ENCODE measurements around the gene PIGK.
"Not testable (repeated sequence)": the region's sequence is repeated elsewhere in the genome, so short reads cannot be mapped to it uniquely, and the experiment has no call there.

Gene PIGK

DNA sequence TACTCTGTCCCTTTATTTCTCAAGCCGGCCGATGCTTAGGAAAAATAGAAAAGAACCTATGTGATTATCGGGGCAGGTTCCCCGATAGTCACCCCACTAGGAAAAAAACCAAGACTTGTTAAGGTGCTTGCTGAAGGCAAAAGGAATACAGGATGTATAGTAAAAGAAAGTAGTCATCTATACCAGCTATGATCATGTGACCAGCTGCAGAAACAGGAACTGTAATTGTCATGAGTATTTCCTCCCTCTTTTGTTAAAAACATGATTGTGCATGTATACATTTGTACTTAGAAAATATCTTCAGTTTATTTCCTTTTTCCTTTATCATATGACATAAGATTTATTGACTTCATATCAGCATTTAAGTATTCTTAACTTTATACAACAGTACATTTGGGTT is 30.5 kb downstream of the PIGK start:
- DNase-seq: peak; percentile 6 to 43

DNA sequence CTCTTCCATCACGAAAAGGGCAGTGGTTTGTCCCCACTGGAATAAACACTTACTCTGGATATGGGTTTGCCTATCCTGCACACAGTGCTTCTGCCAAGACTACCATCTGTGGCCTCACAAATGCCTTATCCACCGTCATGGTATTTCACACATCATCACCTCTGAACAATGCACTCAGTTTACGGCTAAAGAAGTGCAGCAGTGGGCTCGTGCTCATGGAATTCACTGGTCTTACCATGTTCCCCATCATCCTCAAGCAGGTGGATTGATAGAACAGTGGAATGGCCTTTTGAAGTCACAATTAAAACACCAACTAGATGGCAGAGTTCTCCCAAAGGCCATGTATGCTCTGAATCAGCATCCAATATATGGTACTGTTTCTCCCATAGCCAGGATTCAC is 32.3 kb downstream of the PIGK start:
- DNase-seq: not testable (repeated sequence)

DNA sequence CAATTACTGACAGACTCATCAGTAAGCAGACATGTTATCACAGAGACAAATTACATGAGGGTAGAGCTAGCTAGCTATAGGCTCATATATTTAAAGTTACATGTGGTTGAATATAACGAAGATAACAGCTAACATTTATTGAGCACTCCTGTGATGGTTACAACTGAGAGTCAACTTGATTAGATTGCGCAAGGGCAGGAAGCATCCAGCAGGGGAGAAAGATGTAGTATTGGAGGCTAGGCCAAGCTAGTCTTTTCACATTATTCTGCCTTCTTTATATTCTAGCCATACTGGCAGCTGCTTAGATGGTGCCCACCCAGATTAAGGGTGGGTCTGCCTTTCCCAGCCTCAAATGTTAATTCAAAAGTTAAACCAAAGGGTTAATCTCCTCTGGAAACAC is 37.1 kb downstream of the PIGK start:
- no peak for DNase-seq

DNA sequence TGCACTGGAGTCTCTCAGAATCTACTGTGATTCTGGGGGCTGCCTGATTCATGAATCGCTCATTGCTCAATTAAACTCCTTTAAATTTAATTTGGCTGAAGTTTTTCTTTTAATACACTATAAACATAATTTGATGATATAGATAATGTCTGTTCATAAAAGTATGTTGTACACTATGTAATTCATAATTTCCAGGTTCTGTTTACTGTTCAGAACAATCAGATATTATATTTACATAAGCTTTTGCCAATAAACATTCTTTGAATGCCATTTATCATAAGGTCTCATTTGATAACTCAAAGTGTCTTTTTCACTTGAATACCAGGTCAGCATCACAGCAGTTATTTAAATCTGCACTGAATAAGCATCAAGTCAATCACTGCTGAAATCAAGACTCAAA is 39.6 kb downstream of the PIGK start:
- DNase-seq: no peak

DNA sequence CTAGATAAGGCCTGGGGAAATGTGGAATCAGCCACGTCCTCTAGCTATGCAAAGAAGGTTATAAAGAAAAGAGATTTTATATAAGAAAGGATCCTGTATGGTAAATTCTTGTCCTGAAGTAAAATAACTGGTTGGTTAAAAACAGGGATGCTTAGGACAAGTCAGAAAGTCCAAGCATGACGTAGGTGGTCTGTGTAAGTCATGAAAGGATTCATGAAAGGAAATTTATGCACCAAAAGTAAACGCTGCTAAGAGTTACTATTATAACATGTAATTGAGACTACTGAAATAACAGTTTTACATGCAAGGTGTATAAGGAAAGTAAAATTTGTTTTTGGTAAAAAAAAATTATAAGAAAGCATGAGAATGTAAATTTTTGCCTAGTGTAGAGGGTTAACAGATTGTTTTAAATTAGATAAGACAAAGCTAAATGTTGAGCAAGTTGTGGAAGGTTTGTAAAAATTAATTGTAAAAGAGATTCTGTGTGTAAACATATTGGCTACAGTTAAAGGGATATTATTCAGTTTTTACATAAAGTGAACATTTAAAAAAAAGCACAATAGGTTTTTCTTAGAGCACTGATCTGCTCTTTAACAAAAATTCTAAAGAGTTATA is 43.9 kb downstream of the PIGK start:
- no peak for DNase-seq

DNA sequence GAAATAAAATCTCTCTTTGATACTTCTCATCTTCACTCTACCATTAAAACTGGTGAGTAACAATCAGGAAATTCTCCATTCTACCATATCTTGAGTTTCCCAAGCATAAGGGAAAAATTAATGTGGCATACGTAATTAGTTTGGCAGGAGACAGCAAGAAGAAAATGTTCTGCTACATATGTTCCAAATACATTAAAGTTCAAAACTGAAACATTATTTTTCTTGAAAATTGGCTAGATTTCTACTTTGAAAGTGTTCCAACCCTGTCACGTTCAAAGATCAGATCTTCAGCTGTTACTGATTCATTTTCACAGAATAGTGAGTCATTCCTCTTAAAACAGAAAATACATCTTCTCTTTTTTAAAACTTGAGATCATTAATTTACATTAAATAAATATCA is 48.5 kb downstream of the PIGK start:
- no peak for DNase-seq

DNA sequence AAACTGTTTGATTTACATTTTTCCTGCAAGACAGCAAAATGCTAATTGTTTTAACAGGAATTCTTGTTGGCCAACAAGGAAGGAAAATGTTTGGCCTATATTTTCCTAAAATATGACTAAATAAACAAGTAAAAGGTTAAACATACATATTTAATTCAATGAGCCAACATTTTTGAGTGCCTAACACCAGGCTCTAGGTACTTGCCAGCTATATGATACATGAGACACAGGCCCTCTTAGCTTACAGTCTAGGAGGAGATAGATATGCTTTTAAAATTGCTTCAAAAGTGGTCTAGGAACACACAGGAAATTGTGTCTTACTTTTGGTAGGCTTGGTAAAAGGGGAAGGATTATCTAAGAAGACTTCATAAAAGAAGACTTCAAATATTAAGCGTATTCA is 50.9 kb downstream of the PIGK start:
- DNase-seq: peak; percentile 6

DNA sequence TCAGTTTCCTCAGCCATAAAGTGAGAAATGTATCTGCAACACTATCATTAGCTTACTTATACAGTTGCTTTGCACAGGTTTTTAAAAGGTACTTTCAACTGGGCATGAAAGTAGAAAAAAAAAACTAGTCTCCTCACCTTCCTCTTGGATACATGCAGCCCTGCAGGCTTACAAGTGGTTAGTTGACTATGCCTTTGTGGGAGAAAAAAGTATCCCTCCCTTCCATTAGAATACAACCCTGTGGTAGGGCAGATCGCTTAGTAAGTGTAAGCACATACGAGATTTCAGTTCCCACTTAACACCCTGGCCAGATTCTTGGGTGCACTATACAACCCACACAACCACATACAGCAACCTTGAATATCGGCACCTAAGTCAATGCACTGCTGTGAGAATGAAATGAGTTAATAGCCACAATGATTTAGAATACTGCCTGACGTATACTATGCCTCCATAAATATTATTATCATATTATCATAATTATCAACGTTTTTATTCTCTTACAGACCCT is 54.7 kb downstream of the PIGK start:
- no peak for DNase-seq

DNA sequence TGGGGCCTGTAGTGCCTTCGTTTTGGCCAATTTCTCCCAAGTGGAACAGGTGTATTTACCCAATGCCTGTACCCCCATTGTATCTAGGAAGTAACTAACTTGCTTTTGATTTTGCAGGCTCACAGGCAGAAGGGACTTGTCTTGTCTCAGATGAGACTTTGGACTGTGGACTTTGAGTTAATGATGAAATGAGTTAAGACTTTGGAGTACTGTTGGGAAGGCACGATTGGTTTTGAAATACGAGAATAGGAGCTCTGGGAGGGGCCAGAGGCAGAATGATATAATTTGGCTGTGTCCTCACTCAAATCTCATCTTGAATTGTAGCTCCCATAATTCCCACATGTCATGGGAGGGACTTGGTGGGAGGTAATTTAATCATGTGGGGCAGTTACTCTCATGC is 59.5 kb downstream of the PIGK start:
- not testable (repeated sequence) for DNase-seq

DNA sequence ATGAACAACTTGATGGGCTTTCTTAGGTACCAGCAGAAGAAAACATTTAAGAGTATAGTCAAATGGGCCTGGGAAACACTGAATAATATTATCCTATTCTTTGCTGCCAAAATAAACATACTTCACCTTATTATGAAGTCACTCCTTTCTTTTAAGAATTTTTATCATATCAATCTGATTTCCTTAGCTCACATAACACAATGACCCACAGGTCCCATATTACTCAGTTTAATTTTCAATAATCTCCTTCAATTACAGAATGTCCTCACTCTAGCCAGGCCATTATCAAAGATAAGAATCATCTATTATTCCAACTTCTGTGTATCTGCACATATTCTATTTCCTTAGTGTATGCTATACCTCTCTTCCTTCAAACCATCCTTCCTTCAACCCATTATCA is 63.0 kb downstream of the PIGK start:
- DNase-seq: no peak

DNA sequence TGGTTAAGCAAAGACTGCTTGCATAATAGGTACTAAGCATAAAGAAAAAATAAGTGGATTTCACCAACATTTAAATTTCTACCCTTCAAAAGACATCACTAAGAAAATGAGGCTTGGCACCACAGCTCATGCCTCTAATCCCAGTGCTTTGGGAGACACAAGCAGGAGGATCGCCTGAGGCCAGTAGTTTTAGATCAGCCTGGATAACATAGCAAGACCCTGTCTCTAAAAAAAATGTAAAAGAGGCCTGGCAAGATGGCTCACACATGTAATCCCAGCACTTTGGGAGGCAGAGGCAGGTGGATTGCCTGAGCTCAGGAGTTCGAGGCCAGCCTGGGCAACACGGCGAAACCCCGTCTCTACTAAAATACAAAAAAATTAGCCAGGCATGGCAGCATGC is 73.0 kb downstream of the PIGK start:
- no peak for DNase-seq

DNA sequence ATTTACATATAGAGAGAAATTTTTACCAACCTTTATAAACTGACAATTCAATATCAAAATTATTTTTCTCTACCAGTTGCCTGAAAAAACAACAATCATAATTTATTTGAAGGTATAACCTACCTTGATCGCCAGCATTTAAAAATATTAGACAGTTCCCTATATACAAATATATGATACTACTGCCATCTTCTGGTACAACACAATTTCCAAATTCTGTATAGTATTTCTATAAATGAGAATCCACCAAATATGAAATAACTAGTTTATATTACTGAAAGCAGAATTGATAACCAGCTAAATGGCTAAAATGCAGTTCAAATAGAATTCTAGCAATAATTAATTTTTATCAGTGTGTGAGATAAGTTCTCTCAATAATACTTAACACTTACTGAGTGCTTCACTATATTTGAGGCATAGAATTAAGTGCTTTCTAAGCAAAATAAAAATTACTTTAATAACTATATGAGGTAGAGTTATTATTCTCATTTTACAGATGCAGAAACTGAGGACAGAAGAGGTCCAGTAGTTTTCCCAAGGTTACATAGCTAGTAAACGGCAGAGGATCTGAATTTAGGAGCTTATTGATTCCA is 75.6 kb downstream of the PIGK start:
- DNase-seq: peak; percentile 30 to 62

DNA sequence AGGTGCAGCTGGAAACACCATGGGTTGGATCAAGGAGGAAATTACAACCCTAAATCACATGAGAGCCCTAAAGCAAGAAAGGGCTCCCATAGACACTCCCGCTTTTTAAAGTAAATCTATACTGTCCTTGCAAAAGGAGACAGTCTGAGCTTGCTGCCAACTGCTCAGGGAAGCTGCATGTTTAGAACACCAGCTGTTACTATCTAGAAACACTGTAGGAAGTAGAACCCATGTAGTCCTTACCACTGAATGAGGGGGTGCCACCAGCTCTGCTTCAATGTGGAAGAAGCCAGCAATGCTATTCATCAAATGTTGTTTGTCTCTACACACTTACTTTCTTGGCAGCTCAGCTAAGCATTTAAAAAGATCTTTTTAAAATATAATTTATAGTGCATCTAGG is 79.8 kb downstream of the PIGK start:
- no peak for DNase-seq

DNA sequence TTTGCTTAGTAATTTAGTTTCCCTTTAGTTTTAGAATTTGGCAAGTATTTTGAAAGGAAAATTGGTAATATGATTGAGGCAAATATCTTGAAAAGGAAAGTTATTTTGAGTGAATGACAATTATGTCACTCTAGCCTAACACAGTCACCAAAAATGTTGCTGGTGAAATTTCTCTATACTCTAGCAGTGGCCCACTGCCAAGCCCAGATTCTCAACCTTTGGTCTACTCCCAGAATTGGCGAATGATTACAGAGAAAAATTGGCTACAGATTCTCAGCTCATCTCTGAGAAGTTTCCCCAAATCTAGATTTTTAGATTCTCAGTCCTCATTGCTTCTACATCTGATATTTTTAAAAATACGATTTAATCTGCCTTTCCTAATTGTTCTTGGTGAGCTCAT is 84.9 kb downstream of the PIGK start:
- no peak for DNase-seq

DNA sequence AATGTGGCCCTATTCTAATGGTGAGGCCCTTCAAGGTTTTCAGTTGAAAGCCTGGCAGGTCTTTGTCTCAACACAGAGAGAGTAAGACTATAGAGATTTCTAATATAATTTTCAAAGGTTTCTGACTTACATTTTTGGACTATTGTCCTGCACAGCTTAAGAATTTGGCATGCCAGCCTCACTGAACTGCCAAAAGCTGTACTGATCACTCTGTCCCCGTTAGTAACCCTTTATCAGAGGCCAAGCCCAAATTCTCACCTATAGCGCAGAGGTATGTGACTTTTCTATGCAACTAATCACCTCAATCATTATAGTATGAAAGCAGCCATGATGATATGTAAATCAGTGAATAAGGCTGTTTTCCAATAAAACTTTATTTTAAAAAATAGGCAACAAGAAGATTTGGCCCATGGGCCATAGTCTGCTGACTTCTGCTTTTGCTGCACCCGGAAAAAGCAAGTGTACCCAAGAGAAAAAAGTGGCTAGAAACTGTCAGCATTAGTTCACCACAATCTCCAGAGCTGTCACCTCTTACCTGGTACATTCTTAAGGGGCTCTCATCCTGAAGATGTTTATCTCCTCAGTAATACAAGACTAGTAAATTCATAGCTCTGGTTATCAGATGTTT is 85.4 kb downstream of the PIGK start:
- DNase-seq: no peak

DNA sequence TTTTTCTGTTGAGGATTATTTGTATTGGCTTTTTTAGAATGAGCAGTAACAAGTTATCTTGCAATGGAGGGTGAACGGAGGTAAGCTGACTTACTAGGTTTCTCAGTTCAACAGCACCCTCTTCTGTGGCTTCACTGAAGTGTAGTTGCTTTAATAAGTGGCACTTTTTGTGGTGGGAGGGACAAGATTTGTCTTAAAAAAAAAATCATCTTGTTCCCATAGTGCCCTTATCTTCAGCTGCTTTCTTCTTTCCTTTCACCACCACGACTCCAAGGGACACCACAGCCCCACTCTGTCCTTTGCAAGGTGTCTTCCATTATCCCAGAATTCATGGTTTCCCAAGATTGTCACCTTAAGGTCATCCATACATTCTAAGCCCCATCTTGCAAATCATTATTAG is 92.9 kb downstream of the PIGK start:
- DNase-seq: peak; percentile 83 to 84

DNA sequence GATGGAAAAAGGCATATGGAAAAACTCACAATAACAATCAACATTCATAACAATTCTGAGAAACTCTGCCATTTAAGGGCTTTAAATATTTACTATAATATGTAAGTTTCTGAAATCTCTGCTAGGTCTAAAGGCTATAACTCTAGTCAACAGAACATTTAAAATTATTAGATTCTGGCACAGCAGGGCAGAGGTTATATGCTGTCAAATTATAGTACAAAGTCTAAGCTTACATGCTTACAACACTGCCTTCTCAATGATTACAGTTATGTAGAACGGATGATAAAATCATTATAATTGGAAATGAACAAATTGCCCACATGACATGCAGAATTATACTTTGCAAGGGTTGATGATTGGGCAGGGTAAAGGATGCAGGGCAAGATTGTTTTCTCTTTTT is 97.7 kb downstream of the PIGK start:
- DNase-seq: no peak

DNA sequence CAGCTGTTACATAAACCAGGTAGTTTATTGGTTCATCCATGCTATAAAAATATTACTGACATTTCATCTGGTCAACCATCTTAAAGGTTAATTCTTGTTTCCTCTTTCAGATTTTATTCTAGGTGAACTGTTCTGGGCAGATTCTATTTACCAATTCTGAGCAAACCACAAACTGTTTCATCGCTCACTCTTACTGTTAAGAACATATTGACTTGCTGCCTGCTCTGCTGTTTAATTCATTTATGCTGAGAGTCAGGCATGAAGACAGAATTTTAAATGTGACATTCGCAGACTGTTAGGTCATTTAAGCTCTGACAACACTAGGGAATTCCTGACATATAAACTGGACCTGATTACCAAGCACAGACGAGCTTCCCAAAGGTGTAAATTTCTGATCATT is 98.3 kb downstream of the PIGK start:
- no peak for DNase-seq

DNA sequence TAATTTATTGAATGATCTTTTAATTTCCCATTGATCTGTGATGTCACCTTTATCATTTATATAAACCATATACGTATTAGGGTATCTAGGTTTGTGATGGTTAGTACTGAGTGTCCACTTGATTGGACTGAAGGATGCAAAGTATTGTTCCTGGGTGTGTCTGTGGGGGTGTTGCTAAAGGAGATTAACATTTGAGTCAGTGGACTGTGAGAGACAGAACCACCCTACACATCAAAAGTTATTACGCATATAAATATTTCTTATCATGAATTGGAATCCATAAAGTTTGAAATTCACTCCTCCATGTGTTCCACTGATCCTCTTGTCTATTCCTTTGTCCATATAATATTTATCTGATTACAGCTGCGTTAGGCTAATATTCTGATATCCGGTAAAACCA is 100.5 kb downstream of the PIGK start:
- DNase-seq: no peak

DNA sequence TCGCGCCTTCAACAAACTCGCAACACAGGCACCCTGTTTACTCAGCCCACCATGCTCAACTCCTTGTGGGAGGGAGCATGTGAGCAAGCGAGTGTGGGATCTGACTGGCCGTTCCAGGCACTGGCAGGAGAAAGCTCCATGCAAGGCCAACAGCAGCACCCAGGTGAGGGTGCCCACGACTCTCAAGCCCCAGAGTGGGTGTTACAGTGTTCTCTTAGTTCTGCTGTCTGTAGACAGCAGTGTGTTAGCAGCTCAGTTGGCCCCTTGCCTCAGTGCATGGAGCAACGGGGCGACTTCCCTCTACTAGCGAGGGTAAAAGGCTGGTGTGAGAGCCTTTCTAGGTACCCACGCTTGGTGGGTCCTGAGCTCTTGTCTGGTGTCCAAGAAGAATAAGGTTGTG is 114.6 kb downstream of the PIGK start:
- no peak for DNase-seq

DNA sequence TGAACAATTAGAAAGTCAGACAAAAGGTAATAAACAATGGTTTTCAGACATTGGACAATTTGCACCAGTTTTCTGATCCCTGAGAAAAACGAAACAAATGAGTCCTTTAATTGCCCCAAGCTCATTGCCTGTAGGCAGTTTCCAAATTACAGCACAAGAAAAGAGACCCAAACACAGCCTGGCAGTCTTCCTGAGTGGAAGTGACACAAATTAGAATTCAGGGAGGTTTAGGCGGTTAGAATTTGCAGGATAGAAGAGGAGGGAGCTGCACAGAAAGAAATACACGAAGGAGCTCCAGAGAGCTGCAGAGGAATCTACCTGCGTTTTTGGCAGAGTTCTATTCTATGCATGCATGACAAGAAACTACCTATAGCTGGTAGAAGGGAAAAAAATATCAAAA is 115.7 kb downstream of the PIGK start:
- no peak for DNase-seq

DNA sequence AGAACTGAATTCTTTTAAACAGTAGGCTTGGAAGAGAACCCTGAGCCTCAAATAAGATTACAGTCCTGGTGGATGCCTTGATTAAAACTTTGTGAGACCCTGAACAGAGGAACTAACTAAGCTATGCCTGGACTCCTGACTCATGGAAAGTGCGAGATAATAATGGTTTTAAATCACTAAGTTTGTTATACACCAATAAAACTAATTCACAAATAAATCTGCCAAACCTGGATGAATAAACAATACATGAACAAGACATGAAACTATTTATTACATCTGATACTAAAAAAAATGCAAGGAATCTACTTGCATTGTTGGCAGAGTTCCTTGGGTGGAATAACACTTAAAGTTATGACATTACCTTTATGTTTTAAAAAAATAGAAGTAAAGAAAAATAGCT is 118.4 kb downstream of the PIGK start:
- no peak for DNase-seq

DNA sequence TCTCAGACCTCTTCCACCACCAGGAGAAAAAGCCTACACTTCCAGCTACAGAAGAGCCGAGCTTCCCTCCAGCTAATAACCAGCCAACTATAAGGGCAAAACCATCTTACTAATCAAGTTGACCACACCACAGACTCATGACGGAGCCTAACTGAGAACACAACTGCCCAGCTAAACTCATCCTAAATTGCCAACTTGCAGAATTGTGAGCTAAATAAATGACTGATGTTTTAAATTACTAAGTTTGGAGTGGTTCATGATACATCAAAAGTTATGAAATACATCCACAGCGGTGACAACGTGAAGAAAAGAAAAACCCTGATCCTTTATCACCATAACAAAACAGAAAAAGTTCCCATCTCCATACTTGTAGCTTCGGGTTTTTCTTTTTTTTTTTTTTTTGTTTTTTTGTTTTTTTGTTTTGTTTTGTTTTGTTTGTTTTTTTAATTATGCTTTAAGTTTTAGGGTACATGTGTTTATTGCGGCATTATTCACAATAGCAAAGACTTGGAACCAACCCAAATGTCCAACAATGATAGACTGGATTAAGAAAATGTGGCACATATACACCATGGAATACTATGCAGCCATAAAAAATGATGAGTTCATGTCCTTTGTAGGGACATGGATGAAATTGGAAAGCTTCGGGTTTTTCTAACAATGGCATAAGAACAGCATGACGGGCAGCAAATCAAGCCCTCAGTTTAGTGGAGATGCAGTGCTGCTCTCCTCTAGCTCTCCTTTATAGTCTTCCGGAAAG is 122.6 kb downstream of the PIGK start:
- no peak for DNase-seq

DNA sequence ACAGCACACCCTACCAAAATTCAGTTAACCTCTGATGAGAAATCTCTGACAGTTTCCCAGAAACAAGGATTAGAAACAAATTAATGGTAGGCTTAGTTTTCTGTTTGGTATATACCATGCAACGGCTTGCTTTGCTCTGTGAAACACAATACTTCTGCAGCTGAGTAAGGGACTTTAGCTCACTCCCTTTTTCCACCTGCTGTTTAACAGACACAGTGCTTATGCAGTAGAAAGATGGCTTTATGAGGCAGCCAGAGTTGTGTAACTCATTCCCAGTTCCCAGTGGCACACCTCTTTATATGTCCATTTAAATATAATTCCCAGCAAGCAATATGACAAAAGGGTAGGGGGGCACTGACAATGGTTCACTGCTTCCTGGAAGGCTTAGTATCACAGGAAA is 124.0 kb downstream of the PIGK start:
- DNase-seq: no peak
